Esophagus squamous epithelium (tissue), 4 donors: ENCODE results near the gene IL17RB.

ENCODE experiments used
- CTCF ChIP-seq, 6 experiments: fragments of 450-650 bp in 4 of 6; fragments of 200-600 bp in 2 of 6; sonication (generic) in 2 of 6; IDR thresholded peaks; one replicate each; pipeline ENCODE4 v1.5.1; 2016 to 2019; ENCODE audit warnings: antibody characterized with exemption in 6 of 6, mild to moderate bottlenecking in 4 of 6, moderate library complexity in 4 of 6
- POLR2A ChIP-seq, 4 donors: fragments of 450-650 bp; IDR thresholded peaks; one replicate each; pipeline ENCODE4 v1.6.1; 2017; ENCODE audit warnings: antibody characterized with exemption in 4 of 4, mild to moderate bottlenecking in 4 of 4, moderate library complexity in 3 of 4

- TF ChIP-seq POLR2A (IDR thresholded peaks at IDR 0.05) (no peak), CTCF (IDR thresholded peaks at IDR 0.05) (no peak)
These were observed 11.1 kb upstream of the IL17RB start for GRCh38 chr3:53835257-53835656.
